ENCODE data around the gene RAVER1.
"Not testable (repeated sequence)": the region's sequence is repeated elsewhere in the genome, so short reads cannot be mapped to it uniquely, and the experiment has no call there.

- TF ChIP-seq CTCF, POLR2AphosphoS5 (IDR thresholded peaks at IDR 0.05): not testable (repeated sequence)
Observed at GRCh38 chr19:10366950-10367512, 33.7 kb upstream of the RAVER1 start.

Data from sigmoid colon (tissue), 4 donors.